ENCODE results near the gene YLPM1.

The YLPM1 gene

DNA sequence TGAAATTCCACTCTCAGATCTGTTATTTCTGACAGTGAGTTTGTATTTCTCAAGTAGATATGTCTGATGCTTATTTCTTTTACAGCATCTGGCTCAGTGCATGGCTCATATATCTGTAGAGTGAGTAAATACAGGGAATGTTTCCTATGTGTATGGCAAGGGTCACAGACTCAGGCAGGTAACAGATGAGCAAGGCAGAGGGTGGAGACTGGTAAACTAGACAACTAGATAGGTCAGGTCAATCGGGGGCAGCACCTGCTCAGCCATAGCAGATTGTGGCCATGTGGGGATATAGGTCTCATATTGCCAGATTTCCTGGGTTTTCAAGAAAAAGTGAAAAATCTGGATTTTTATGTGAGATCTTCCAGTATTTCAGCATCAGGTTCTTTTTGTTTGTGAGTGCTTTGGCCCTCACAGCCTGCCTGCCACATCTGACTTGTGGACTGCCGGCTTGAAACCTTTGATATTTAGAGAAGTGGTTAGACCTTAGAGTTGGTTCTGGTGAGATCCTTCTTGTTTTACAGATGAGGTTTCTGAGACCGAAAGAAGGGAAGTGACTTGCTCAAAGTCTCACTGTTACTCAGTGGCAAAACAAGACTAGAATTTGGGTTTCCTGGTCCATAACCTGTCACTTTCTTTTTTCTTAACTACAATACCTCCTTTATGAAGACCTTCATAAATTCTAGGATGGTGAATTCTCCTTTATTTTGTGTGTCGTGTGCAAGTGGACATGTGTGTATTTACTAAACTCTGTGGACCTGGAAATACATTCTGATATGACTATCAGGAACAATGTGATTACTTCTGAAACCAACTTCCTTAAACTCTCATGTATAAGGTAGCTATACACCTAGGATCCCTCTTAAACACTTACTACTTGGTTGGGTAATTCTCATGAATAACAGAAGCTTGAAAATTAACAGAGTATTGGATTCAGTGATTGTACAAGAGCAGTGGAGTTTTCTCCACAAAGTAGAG, 78.4 kb downstream of the YLPM1 start:
- no peak for DNase-seq

DNA sequence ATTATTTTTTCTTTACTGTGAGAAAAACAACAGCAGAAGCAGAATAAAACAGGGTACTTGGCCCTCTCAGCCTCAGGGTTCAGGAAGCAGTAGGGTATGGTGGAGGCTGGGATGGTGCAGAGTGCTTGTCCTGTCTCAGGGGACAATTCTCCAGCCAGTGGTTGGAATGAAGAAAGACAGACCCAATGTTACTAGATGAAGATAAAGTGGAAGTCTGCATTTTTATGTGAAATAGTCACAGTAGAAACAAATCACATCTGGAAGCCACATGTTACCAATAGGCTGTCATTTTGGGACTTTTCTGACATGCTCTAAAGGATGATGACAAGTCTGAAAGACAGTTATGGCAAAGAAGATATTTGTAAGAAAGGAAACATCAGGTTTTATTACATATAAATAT, 80.5 kb downstream of the YLPM1 start:
- no peak for DNase-seq

DNA sequence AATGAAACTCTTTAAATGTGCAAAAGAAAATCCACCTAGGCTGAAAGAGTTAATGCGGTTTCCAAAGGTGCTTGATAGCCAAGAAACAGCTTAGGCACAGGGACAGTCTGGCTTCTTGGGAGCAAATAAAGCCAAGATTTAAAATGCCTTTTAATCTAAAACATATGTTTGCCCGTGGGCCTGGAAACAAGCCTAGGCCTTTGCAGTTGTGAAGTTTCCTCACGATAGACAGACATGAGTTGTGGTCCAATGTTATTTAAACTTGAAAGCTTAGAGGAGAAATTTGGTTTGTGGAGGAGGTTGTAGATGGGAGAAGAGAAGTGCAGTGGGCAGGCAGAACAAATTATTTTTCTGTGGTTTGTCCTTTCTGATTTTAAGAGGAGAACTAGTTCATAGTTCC, 83.1 kb downstream of the YLPM1 start:
- no peak for DNase-seq

DNA sequence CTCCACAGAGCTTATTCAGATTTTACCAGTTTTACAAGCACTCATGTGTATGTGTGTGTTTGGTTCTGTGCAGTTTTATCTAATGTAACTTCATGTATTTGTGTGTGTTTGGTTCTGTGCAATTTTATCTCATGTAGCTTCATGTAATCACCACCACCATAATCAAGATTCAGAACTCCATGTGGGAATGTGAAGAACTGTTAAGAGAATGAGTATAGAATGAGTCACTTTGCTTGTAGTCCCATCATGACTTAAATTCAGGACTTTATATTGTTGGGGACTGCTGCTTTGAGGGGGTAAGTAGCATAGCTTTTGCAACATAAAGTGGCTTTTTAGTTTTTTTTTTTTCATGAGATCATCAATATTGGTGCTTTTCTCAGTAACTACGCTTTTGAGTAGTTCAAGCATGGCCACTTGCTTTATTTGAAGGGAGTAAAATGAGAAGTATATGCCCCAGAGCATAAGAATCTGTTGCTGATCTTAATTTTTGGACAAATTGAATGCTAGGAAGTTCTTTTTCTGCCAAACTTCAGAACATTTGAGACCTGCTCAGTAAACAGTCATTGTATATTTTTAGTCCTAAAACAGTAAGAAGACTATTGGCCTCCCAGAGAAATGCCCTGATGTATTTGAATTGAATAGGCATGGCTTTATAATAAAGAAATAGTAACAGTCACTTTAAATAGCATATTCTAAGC, 84.0 kb downstream of the YLPM1 start:
- no peak for DNase-seq

DNA sequence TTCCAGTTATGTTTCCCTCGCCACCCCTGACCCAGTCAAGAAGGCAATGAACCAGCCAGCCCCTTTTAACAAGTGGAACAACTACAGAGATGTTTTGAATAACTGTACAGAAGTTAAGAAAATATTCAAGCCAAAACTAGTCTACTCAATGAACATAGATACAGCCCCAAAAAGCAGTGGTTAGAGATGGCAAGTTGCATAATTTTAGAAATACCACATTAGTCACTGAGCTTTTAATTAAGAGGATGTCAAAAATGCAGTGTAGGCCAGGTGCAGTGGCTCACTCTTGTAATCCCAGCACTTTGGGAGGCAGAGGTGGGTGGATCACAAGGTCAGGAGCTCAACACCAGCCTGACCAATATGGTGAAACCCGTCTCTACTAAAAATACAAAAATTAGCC, 85.7 kb downstream of the YLPM1 start:
- no peak for DNase-seq

DNA sequence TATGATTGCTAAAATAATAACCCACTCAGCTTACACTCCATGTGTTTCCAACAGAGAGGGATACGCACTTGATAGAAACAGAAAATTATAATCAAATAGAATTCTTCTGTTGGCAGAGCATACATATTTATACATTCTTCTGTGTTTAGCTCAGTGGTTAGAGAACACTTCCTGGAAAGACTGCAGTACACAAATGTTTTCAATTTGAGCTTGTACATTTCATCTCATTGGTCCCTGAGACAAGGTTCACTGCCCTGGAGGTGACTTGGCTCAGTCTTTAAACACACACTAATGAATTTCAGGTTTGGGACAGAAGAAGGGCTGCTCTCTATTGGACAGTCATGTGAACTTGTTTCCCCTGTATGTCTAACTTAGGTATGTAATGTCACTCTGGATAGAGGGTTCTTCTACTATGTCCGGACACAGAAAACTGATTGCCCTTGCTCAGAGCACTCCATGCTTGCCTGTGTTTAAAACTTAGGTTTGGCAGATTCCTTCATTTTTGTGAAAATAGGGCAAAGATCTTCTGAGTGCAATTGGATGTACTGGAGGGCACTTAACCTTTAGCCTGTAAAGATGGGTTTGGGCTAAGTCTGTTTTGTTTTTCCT, 89.9 kb downstream of the YLPM1 start:
- DNase-seq = no peak

DNA sequence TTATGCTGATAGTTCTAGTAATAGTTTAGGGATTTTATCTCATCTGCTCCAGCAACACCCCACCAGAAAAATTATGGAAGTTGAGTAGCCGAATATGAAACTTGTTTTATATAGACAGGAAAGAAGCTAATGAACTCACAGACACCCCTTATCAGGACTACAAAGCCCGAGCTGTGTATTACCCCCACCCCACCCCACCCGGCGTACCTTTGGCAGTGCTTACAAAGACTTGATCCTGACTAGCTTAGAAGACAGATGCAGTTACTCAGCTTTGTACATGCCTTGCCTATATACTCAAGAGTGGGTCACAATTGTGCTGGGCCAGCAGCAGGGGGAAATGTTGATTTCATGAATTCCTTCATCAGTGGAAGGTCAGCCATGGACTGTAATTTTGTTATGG, 90.5 kb downstream of the YLPM1 start:
- DNase-seq = no peak

DNA sequence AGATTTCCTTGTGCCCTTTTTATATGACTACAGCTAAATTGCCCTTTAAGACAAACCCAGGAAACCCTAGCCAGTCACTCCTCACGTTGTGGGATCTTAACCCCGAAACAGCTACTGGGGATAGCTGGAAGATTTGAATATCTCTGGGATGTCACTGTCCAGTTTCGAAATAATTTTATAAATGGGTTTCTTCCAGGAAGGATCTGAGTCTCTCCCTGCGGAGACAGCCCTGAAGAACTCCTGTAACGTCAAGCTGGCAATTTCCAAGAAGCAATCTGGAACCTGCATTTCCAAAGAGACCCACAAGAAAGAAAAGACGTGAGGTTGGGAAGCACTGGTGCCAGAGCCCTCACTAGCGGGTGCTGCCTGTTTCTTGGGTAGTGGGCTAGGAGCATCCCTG, 91.9 kb downstream of the YLPM1 start:
- no peak for DNase-seq

DNA sequence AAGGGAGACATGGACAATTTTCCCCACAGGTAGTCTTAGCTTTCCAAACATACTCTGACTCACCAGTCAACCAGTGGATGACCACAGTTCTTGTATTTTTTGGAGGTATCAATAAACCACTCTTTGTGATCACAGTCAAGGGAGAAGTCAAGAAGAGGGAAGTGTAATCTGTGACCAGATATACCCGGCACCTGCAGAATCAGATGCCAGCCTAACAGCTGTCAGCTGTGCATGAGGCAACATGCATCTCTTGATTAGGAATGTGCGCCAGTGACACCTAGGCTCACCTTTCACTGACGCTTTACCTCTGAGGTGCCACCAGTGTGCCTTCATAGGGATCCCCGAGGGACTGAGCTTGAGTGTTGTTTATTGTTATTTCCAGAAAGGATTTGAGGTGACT, 92.8 kb downstream of the YLPM1 start:
- no peak for DNase-seq

DNA sequence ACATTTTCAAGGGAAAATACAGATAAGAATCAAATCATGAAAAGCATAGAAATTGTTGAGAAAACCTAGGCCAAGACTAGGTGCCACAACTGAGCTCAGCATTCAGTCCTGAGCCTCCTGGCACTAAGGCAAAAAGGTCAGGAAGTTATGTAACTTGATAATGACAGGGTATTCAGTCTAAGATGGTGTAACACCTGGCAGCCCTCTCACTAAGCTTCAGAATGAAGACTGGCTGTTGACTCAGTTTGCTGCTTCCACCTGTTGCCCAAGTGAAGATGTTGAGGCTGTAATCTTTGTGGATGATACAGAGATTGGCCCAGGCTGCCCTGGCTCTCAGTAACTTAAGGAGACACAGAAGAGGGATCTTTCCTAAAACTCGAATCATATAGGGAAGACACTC, 93.2 kb downstream of the YLPM1 start:
- DNase-seq = no peak

DNA sequence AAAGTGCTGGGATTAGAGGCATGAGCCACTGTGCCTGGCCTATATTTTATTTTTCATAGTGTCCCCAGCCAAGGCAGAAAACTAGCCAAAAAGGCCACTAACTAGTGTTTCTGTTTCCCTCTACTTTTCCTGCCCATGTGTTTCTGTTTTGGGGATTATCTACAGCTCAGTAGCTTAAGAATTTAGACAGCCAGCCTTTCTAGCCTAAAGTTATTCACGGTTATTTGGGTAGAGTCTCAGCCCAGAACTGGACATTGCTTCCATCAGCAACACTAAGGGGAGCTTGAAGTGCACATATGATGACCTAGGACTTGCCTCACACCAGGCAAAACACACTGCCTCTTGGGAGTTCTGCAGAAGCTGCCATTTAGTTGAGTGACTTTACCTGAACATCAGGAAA, 94.9 kb downstream of the YLPM1 start:
- DNase-seq = no peak

DNA sequence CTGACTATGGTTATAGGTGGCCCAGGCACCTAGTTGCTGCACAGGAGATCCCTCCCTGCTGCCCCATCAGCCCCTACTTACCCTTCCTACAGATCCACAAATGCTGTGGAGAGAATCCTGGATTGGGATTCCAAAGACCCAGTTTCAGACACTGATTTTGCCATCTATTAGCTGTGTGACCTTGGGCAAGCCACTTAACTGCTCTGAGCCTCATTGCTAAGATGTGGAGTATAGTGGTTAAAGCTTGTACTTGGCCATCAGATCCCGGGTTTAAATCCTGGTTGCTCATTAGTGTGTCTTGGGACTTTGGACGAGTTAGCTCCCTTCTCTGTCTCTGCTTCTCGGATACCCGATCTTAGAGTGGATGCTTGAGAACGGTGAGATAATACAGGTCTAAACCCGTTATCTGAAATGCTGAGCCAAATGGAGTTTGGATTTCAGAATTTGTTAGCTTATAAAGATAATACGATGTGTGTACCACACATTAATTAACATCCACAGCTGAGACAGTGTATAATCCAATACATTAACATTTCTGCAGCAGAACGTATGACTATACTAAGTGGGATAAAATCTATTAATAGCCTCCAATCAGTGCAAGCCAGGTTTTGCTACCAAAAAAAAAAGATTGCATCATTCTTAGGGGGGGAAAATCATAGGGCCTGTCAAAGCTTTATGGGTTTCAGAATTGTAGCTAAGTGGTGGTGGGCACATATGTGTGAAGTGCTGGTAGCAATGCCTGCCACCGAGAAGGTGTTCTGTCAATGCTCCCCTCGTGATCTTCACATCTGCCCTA, 96.8 kb downstream of the YLPM1 start:
- no peak for DNase-seq

DNA sequence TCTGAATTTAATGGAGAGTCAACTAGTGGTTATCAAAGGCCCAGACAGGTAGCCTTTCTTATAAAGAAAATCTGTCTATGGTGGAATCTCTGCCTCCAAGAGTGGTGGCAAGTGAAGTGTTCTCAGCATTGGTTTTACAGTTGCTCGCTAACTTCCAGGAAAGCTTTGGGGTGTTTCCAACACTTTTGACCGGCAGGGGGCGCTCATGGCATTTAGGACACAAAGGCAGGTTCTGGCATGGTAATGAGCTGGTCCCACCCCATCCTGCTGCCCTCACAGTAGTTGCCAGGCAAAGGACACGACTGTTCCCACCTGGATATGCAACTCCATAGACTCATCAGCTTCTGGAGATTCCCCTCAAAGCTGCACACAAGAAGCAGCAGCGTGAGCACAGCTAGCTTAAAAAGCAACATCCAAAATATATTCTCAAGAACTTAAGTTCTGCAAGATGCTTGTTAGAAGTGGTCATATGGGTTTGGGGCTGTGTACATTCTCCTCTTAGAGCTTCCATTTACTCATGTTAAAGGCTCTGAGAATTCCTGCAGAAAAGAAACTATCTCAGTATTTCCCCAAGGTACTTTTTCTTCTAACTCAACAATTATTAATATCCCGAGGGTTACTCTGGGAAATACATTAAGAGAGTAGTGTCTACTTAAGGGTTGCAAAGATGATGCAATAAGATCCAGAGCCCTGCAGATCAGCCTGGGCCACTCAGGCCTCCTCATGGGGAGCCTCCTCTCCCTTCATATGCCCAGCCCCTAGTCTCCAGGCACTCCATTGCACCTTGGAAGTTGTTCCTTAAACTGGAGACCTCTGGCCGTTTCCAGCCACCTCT, 98.0 kb downstream of the YLPM1 start:
- peak; percentile 39 for DNase-seq

DNA sequence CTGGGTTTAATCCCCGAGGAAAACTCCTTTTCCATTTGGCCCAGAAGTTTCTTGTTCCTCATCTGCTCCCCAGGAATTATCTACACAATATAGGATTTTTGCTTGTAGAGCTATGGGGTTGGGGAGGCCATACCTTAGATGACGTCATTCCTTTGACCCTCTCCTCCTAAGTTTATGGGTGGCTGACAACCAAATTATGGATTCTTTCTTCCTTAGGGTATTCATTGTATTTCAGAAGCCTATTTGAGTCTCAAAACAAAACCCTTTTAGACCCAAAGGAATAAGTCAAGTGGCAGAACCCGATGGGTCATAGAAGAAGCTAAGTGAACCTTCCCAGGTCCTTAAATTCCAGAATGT, 98.6 kb downstream of the YLPM1 start:
- no peak for DNase-seq

DNA sequence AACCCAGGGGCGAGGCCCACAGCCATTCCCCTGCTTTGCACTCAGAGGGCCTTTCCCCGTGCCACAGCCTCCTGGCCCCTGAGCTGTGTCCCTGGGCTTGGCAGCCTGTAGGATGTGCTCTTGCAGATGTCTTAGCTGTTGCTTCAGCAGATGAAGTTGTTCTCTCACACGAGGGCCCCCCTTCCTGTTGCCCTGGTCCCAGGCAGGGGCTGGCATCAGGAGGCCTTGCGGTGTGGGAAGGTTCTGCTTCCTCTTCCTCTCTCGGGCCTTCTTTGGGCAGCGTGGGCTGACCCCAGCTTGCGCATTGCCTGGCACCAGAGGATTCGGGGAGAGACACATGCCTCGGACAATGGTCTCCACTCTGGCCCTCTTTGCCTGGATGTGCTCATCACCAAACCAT, 100.2 kb downstream of the YLPM1 start:
- no peak for DNase-seq

DNA sequence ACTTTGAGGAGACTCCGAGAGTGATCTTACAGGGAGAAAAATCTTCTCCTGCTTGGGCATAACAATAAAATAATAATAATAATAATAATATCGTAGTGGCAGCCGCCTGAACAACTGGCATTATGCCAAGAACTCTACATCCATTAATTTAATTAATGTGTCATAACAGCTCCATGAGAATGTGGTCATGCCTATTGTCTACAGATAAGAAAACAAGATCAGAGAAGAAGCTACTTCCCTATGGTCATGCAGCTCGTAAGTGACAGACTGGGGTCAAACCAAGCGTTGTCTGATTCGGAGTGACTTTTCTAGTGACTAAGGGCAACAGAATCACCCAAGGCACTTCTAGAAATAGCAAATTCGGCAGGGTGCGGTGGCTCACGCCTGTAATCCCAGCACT, 101.1 kb downstream of the YLPM1 start:
- DNase-seq = no peak

DNA sequence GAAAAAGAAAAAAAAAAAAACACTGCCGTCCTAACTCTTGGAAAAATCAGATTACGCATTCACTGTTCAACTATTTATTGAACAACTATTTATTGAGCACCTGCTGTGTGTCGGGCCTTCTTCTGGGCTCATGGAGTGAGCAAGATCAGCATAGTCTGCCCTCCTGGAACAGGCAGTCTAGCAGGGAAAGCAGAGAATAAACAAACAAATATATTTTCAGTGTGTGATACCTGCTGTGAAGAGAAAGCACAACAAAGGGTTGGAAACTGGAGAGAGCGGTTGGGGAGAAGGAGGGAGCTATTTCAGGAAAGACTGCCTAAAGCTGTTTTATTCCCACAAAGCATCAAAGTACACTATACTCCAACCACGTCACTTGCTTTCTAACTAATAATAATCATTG, 102.0 kb downstream of the YLPM1 start:
- no peak for DNase-seq

DNA sequence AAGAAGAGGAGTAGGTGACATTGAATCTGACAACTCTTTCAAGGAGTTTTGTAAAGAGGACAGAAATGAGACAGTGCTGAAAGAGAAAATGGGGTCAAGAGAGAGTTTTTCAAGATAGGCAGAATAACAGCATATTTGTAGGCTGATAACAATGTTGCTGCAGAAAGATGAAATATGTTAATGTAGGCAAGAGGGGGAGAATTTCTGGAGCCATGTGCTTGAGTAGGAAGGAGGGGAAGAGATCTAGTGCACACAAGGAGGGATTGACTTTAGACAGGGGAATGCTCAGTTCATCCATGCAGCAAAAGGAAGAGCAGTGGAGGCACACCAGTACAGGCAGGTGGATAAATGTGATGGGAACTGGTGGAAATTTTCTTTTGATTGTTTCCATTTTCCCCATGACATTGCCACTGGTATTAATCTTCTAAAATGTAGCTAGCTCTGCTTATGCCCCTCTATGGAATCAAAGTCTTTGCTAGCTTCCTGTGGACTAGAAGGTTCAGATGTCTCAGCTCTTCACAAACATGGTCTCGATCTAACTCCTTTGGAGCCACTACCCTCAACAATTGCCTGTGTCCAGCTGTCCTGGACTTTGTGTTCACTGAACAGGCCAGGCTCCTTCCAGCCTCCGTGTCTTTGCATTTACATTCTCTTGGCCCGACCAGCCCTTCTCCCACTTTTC, 103.7 kb downstream of the YLPM1 start:
- DNase-seq = no peak

DNA sequence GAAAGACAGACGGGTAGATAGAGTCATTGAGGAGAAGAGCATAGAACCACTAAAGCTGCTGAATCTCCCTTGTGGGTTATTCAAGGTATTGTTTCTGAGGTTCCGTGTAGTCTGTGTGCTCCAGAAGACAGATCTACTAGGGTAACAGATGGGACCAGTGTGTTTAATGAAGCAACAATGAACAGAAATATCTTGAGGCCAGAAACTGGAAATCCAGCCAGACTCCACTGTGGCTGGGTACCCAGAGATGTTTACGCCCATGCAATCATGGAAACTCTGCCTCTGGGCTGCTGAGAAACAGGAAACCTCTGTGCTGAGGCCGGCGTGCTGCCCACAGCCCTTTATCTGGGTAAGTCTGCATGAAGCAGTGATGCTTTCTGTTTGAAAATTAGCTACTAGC, 104.6 kb downstream of the YLPM1 start:
- no peak for DNase-seq

DNA sequence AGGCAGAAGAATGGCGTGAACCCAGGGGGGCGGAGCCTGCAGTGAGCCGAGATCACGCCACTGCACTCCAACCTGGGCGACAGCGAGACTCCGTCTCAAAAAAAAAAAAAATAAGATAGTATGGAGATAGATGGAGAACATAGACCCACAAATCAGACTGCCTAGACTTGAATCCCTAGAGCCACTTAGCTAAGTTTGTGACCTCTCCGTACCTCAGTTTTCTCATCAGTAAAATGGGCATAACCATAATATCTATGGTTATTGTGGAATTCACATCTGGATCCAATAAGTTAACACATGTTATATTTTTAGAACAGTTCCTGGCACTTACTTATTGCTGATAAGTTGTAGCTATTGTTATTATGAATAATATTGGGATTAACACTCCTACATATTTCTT, 105.6 kb downstream of the YLPM1 start:
- no peak for DNase-seq

DNA sequence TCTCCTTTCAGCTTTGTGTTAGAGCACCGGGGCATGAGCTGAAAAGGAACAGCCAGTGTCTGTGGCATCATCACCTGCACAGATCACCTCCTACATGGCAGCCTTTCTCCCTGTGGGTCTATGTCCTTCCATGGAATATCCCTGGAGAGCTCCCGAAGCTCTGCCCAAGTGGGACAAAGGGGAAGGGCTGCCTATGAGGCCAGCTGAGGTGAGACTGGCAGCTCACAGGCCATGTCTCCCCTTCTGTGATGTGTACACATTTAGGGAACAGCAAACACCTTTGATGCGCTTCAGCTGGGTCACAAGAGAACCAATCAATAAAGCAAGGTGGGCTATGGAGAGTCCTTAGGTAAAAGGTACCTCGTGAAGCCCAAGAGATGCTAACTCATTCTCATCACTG, 108.7 kb downstream of the YLPM1 start:
- DNase-seq = no peak

DNA sequence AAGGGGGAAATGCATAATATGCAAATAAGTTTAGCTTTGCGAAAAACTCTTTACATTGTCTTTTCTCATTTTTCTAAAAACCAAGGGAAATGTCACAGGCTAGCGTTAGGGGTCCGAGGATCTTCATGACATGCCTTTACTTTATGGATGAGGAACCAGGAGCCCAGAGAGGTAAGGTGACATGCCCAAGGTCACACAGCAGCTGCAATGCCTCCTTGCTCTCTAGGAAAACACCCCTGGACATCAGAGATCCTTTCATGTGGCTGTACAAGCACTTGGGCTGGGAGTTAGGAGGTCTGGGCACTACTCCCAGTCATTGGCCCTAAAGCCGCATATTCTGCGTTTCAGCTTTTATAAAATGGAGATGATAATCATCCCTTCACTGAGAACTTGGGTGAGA, 112.1 kb downstream of the YLPM1 start:
- DNase-seq = no peak
